Measurements from ENCODE around the gene KCNT2.

KCNT2 gene

GRCh38 chr1:196481616-196482015, 126.6 kb downstream of the KCNT2 start:
- no peak overlapping the region for H3K4me2 ChIP-seq (ENCODE audit: low read length)
- H3K36me3 ChIP-seq (ENCODE audit: control insufficient read depth, low read length) = no peaks in the 10 kb centered on the region
- no peak for TF ChIP-seq EZH2phosphoT487 (IDR thresholded peaks at IDR 0.05; ENCODE audit: borderline replicate concordance, low read length)
- TF ChIP-seq, protein P1, sequence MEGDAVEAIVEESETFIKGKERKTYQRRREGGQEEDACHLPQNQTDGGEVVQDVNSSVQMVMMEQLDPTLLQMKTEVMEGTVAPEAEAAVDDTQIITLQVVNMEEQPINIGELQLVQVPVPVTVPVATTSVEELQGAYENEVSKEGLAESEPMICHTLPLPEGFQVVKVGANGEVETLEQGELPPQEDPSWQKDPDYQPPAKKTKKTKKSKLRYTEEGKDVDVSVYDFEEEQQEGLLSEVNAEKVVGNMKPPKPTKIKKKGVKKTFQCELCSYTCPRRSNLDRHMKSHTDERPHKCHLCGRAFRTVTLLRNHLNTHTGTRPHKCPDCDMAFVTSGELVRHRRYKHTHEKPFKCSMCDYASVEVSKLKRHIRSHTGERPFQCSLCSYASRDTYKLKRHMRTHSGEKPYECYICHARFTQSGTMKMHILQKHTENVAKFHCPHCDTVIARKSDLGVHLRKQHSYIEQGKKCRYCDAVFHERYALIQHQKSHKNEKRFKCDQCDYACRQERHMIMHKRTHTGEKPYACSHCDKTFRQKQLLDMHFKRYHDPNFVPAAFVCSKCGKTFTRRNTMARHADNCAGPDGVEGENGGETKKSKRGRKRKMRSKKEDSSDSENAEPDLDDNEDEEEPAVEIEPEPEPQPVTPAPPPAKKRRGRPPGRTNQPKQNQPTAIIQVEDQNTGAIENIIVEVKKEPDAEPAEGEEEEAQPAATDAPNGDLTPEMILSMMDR (IDR thresholded peaks at IDR 0.05; ENCODE audit: low read depth, low read length, poor library complexity, severe bottlenecking) = no peak
- no peaks in the 10 kb centered on the region for H3F3A ChIP-seq (ENCODE audit: control insufficient read depth, insufficient read depth)
- no peaks in the 10 kb centered on the region for H3K27me3 ChIP-seq (ENCODE audit: control insufficient read depth, low read length)
- no peaks in the 10 kb centered on the region for H3K4me1 ChIP-seq (ENCODE audit: control insufficient read depth, low read length)
- H3K9me2 ChIP-seq (replicated peaks; ENCODE audit: control insufficient read depth, low read length) = no peaks in the 10 kb centered on the region
- H3K9me3 ChIP-seq (ENCODE audit: control insufficient read depth, insufficient read depth, low read length) = no peaks in the 10 kb centered on the region
- H4K20me1 ChIP-seq (ENCODE audit: control insufficient read depth, insufficient read depth, low read depth, low read length) = no peaks in the 10 kb centered on the region
- no peak overlapping the region for H3K27ac ChIP-seq (ENCODE audit: low read depth, low read length)
- H3K79me2 ChIP-seq (ENCODE audit: control insufficient read depth, low read length) = no peaks in the 10 kb centered on the region
- no peak overlapping the region for H3K4me3 ChIP-seq (ENCODE audit: low read length)

- H3K36me3 ChIP-seq (ENCODE audit: control insufficient read depth, low read length) = no peaks in the 10 kb centered on the region
- H3K4me2 ChIP-seq (ENCODE audit: low read length) = no peak overlapping the region
- TF ChIP-seq, protein P1 (IDR thresholded peaks at IDR 0.05; ENCODE audit: low read depth, low read length, poor library complexity, severe bottlenecking) = no peak
- no peak for TF ChIP-seq EZH2phosphoT487 (IDR thresholded peaks at IDR 0.05; ENCODE audit: borderline replicate concordance, low read length)
- H4K20me1 ChIP-seq (ENCODE audit: control insufficient read depth, insufficient read depth, low read depth, low read length) = no peaks in the 10 kb centered on the region
- H3K27me3 ChIP-seq (ENCODE audit: control insufficient read depth, low read length) = 0 out of 2 replicates have a peak, but pooled peaks cover 3% of the 10 kb centered on the region
- H3K9me2 ChIP-seq (replicated peaks; ENCODE audit: control insufficient read depth, low read length) = no peaks in the 10 kb centered on the region
- no peaks in the 10 kb centered on the region for H3F3A ChIP-seq (ENCODE audit: control insufficient read depth, insufficient read depth)
- H3K9me3 ChIP-seq (ENCODE audit: control insufficient read depth, insufficient read depth, low read length) = no peaks in the 10 kb centered on the region
- no peaks in the 10 kb centered on the region for H3K4me1 ChIP-seq (ENCODE audit: control insufficient read depth, low read length)
- H3K27ac ChIP-seq (ENCODE audit: low read depth, low read length) = no peak overlapping the region
- no peaks in the 10 kb centered on the region for H3K79me2 ChIP-seq (ENCODE audit: control insufficient read depth, low read length)
- H3K4me3 ChIP-seq (ENCODE audit: low read length) = no peak overlapping the region
Observed at GRCh38 chr1:196477262-196477661, 131.0 kb downstream of the KCNT2 start.

DNA sequence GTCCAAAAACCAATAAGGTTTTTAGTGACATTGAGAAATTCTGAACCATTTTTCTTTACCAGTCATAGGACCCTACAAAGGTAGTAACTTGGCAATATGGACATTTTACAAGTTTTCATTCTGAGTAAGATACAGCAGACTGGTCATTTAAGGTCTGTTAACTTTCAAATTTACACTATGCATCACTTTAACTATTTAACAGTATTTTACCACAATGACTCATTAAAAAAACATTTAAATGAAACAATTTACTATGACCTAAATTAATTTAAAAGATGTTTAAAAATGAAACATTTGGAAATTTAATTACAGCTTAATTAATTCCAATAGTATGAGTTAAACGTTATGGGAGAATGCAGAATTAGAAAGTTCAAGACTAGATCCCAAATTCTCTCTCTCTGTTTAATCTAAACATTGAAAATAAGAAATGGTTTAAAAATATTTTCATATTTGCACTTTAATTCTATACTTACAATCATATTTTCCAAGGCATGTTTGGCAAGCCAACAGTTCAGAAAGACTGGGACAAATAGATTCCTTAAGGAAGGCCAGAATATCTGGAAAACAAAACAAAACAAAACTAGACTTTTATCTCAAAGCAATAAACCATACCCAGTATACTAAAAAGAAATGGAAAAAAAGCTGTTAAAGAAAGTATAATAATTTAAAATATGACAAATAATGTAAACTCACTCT, 140.9 kb downstream of the KCNT2 start:
- no peaks in the 10 kb centered on the region for H4K20me1 ChIP-seq (ENCODE audit: control insufficient read depth, insufficient read depth, low read depth, low read length)
- TF ChIP-seq, protein P1 (IDR thresholded peaks at IDR 0.05; ENCODE audit: low read depth, low read length, poor library complexity, severe bottlenecking) = no peak
- no peak for TF ChIP-seq EZH2phosphoT487 (IDR thresholded peaks at IDR 0.05; ENCODE audit: borderline replicate concordance, low read length)
- no peak overlapping the region for H3K4me2 ChIP-seq (ENCODE audit: low read length)
- H3K9me2 ChIP-seq (replicated peaks; ENCODE audit: control insufficient read depth, low read length) = no peaks in the 10 kb centered on the region
- H3K36me3 ChIP-seq (ENCODE audit: control insufficient read depth, low read length) = no peaks in the 10 kb centered on the region
- no peaks in the 10 kb centered on the region for H3K9me3 ChIP-seq (ENCODE audit: control insufficient read depth, insufficient read depth, low read length)
- H3K4me1 ChIP-seq (ENCODE audit: control insufficient read depth, low read length) = no peaks in the 10 kb centered on the region
- H3K4me3 ChIP-seq (ENCODE audit: low read length) = no peak overlapping the region
- no peaks in the 10 kb centered on the region for H3K79me2 ChIP-seq (ENCODE audit: control insufficient read depth, low read length)
- H3K27me3 ChIP-seq (ENCODE audit: control insufficient read depth, low read length) = no peaks in the 10 kb centered on the region
- no peaks in the 10 kb centered on the region for H3F3A ChIP-seq (ENCODE audit: control insufficient read depth, insufficient read depth)
- no peak overlapping the region for H3K27ac ChIP-seq (ENCODE audit: low read depth, low read length)

Data from DOHH2 (cell line).